SU-DHL-6 (cell line): ENCODE measurements around the gene C3orf18.

Experiments
- CTCF ChIP-seq: fragments of 200-600 bp; sonication (generic); IDR thresholded peaks from one replicate; pipeline ENCODE4 v1.5.1; 2017; ENCODE audit warnings: antibody characterized with exemption, mild to moderate bottlenecking, low read length, moderate library complexity; ENCODE audit not compliant: insufficient read depth, poor library complexity, severe bottlenecking
- EZH2phosphoT487 ChIP-seq: fragments of 200-600 bp; sonication (generic), shearing (Covaris generic); conservative IDR thresholded peaks from 2 replicates; pipeline ENCODE4 v1.6.1; 2018; ENCODE audit warnings: mild to moderate bottlenecking, antibody characterized with exemption, low read length, moderate library complexity, mixed read lengths

DNA sequence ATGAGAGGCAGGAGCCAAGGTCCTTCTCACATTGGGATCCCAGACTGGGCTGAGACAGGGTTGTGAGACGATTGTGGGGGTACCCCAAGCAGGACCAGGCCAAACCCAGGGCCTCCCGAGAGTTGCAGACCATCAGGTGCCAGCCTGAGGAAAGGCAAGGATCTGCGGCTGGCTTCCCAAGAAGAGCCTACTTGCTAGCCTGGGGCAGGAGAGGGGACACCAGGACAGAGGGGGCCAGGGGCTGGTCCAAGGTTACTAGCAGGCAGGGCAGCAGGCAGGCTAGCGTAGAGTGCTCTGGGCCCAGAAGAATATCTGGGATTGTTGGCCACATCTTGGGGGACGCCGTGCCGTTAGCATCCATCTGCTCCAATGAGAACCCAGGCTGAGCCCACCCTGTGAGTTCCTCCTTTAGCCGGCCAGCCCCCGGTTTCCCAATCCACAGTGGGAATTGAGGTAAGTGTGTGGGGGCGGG lies 43.5 kb upstream of the C3orf18 start:
- TF ChIP-seq CTCF (no peak), EZH2phosphoT487 (no peak)
